NOMO-1 treated with DMSO at 0.1 percent for 48 hours (cell line): Measurements from ENCODE around the gene ULK3.
"Not testable (repeated sequence)": the region's sequence is repeated elsewhere in the genome, so short reads cannot be mapped to it uniquely, and the experiment has no call there.

Experiments used
- DNase-seq: peaks from one replicate; lab custom pipeline; 2025; ENCODE audit not compliant: unreplicated experiment; lab: John Stamatoyannopoulos, UW

The ULK3 gene

GRCh38 chr15:74842581-74843444 lies at the start of gene ULK3:
Gene ULK3 (minus strand): TSS chr15:74843156. CDS start chr15:74843105, 51 bp downstream.
- DNase-seq: peak; percentile 91

DNA sequence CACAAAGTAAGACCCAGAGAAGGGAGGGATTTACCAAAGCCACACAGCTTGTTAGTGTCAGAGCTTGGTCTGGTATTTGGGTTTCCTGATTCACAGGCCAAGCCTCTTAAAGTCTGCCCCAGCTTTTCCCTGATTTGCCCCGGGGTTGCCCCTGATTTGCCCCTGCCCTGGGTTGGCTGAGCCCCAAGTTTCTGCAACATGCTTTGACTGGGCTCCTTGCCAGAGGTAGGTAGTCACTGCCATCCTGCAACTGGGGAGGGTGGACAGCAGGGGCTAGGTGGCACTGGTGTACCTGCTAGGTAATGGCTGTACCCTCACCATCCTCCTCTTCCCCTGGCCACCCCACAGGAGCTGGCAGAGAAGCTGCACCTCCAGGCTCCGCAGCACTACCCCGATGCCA lies 49.4 kb upstream of the ULK3 start:
- DNase-seq: no peak

GRCh38 chr15:74891469-74891868 lies 48.5 kb upstream of the ULK3 start:
- DNase-seq: no peak

DNA sequence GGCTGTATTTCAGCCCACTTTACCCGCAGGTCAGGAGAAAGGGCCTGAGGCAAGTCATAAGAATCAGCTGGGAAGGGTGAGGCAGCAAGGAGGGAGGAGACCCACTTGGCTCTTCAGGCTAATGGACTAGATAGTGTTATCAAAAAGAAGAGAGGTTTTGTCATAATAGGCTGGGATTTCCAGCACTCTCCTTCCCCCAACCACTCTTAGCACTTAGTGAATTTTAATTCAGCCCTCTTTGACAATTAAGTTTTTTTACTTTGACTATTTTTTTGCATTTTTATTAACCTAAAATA lies 47.7 kb upstream of the ULK3 start:
- DNase-seq: no peak

DNA sequence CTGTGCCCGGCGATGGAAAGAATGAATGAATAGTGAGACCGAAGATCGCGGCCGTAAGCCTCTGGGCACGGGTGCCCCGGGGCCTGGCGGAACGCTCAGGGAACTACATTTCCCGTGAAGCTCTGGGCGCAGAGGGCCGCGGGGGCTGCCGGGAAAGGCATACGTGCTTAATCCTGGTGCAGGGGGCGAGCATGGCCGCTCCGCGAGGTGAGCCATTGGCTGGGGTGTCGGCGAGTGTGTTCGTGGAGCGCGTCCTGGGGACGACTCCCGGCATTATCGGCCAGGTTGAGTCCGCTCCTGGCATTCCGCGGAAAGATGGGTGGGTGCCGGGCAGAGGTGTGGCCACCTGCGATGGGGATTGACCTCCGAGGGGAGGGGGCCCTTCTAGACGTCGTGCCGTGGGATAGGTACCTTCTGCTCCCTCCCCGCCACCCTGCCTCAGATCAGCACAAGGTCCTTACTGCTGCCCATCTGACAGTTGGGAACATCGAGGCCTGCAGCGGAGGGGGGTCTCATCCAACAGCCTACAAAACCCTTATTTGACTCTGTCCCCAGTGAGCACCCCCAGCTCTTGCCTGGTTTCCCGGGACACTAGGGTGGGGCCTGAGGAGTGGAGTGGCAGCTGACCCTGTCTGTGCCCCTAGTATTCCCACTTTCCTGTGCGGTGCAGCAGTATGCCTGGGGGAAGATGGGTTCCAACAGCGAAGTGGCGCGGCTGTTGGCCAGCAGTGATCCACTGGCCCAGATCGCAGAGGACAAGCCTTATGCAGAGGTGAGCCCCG lies 47.1 kb upstream of the ULK3 start, which contains the start of gene MPI:
Gene MPI, plus strand, starts transcription at position 160 of the 782 bp plus-strand sequence. Its CDS starts 32 bp downstream, at position 192.
- peak; percentile 75 for DNase-seq

DNA sequence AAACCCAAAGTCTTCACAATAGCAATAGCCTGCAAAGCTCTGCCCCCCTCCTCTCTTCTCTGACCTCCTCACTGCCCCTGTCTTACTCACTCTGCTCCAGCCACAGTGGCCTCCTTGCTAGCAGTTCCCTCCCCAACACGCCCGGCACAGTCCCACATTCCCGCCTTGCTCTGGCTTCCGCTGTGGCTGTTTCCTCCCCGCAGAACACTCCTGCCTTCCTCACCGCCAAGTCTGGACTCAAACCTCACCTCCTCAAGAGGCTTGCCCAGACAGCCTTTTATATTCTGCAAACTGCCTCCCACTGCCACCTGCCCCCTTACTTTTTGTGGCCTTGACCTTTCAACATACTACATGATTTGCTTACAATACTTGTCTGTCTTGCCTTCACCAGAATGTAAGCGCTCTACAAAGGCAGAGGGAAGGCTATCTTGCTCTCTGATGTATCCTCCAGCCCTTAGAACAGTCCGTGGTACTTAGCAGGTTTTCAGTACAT lies 46.5 kb upstream of the ULK3 start:
- no peak for DNase-seq

DNA sequence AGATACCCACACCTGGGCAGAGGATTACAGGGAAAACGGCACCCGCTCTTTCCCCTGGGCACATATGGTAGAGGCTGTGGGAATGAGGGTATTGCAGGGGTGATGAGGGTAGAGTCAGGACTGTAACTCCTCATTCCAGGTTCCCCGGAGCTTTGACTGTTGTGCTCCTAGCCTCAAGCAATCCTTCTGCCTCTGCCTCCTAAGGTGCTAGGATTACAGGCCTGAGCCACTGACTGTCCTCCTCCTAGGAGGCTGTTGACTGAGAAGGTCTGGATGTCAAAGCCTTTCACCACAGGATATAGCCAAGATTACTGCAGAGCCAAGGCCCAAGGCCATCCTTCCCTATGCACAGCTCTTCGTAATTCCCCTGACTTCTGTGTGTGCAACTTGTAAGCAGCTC lies 45.8 kb upstream of the ULK3 start:
- no peak for DNase-seq

DNA sequence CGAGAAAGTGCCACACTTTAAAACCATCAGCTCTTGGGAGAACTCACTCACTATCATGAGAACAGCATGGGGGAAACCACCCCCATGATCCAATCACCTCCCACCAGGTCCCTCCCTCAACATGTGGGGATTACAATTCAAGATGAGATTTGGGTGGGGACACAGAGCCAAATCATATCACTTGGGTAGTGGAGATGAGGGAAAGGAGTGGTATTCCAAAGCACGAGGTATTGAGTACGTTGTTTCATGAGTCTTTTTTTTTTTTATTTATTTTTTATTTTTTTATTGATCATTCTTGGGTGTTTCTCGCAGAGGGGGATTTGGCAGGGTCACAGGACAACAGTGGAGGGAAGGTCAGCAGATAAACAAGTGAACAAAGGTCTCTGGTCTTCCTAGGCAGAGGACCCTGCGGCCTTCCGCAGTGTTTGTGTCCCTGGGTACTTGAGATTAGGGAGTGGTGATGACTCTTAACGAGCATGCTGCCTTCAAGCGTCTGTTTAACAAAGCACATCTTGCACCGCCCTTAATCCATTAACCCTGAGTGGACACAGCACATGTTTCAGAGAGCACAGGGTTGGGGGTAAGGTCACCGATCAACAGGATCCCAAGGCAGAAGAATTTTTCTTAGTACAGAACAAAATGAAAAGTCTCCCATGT lies 44.7 kb upstream of the ULK3 start:
- not testable (repeated sequence) for DNase-seq

DNA sequence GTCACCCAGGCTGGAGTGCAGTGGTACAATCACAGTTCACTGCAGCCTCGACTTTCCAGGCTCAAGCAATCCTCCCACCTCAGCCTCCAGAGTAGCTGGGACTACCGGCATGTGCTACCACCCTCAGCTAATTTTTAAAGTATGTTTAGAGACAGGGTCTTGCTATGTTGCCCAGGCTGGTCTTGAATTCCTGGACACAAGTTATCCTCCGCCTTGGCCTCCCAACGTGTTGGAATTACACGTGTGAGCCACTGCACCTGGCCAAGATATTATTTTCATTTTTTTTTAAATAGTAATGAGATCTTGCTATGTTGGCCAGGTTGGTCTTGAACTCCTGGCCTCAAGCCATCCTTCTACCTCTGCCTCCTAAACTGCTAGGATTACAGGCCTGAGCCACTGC lies 42.5 kb upstream of the ULK3 start:
- DNase-seq: no peak

- no peak for DNase-seq
Measured at GRCh38 chr15:74884428-74885223, 41.7 kb upstream of the ULK3 start.

DNA sequence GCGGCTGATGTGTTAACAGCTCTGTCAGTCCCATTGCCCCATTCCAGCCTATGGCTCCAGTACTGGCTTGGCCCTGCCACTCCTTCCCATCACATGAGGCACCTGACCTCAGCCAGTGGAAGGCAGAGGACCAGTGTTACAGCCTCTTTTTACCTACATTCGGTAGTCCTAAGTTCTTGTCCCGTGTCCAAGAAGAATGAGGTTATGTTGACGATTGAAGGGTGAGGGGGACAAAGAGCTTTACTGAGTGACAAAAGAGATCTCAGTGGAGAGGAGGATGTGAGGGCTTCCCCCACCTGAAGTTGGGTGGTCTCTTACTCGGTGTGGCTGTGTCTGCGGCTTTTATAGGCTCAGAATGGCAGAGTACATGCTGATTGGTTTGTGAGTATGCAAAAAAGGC lies 39.6 kb upstream of the ULK3 start:
- no peak for DNase-seq

GRCh38 chr15:74878273-74878672 lies 35.3 kb upstream of the ULK3 start:
- DNase-seq: no peak

DNA sequence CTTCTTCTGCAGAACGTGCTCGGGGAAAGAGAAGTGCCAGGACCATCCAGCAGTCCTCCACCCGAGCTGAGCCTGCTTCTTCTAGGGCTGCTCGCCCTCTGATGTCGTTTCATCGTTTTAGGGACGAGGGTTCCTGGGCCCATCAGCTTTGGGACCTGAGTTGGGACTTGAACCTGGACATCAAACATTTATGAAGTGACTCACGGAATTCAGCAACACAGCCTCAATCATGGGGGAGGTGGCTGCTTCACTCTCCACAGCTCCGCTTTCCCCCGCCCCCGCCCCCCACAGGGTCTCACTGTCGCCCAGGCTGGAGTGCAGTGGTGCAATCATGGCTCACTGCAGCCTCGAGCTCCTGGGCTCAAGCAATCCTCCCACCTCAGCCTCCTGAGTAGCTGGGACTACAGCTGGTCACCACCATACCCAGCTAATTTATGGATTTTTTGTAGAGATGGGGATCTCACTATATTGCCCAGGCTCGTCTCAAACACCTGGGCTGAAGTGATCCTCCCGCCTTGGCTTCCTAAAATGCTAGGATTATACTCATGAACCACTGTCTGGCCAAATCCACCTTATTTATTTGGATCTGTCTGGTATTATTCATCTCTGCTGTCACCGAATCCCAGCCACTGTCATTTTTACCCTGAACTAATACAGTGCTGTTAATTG lies 30.9 kb upstream of the ULK3 start:
- DNase-seq: peak; percentile 40

DNA sequence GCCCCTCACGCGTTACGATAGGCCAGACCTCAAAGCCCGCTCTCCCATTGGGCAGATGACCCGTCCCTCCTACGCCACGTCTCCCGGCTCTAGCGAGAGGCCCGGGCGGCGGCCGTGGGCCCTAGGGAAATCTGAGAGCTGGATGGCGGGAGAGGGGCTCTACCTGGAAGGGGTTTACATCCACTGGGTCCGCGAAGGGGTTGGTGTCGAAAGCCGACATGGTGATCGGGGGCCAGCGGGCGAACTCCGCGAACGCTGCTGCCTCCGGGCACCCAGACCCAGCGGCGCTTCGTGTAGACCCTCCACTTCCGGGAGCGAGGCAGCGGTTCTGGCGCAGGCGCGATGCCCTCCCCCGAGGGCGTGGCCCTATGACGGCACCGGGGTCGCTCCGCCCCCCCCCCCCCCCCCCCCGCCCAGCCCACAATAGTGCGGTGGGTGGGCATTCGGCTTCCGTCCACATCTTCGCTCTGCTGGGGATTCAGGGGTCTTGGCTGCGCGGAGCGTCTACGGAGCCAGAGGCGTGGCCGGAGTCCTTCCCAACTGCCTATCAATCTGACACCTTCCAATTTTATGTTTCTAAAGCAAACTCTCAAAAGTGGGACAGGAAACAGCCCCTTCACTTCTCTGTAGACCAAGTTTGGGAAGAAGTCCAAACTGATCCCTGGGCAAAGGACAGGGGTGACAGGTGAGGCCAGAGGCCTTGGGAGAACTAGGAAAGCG lies 30.2 kb upstream of the ULK3 start, which contains the start of gene SCAMP2:
Gene SCAMP2, minus strand, starts transcription at position 330 of the 720 bp plus-strand sequence. Its CDS starts 110 bp downstream, at position 220.
- peak; percentile 94 for DNase-seq

- DNase-seq: no peak
Measured at GRCh38 chr15:74872702-74873035, 29.7 kb upstream of the ULK3 start.

GRCh38 chr15:74870436-74871215 lies 27.7 kb upstream of the ULK3 start:
- no peak for DNase-seq

GRCh38 chr15:74869726-74870407 lies 26.9 kb upstream of the ULK3 start:
- peak; percentile 98 for DNase-seq

- DNase-seq: no peak
Measured at GRCh38 chr15:74869372-74869725, 26.4 kb upstream of the ULK3 start.
